Mucosa of descending colon (tissue), 3 donors: ENCODE measurements around the gene PTPRN2. TPM values are rescaled to one million over a fixed set of nuclear protein-coding genes. Genes with fewer than 3 reads are reported as not detected.

Source experiments
- ATAC-seq: fragments of 200-7000 bp; cut with Tn5 transposase; one replicate; pipeline ENCODE4 v1.9.1; 2020; ENCODE audit warnings: mild to moderate bottlenecking, moderate library complexity
- DNase-seq, 3 donors: peaks; one replicate each; pipeline ENCODE4 v3.0.0-alpha.2; 2020
- H3K36me3 ChIP-seq: fragments of 200-600 bp; one replicate; pipeline ENCODE4 v1.8.0; 2021; ENCODE audit warnings: low read depth, mild to moderate bottlenecking
- H3K4me1 ChIP-seq: fragments of 200-600 bp; one replicate; pipeline ENCODE4 v1.8.0; 2021; ENCODE audit warnings: low read depth, mild to moderate bottlenecking
- H3K4me3 ChIP-seq: fragments of 200-600 bp; one replicate; pipeline ENCODE4 v1.8.0; 2021; ENCODE audit warnings: mild to moderate bottlenecking
- H3K9me3 ChIP-seq: fragments of 200-600 bp; one replicate; pipeline ENCODE4 v1.8.0; 2021; ENCODE audit warnings: mild to moderate bottlenecking
- CTCF ChIP-seq: fragments of 200-600 bp; IDR thresholded peaks from one replicate; pipeline ENCODE4 v1.8.0; 2022; ENCODE audit warnings: antibody characterized with exemption, mild to moderate bottlenecking
- intact Hi-C, 2 donors: fragments of 100-400 bp; cut with DNase I in 1 of 2; cut with micrococcal nuclease in 1 of 2; formaldehyde crosslinking; loops; one replicate each; pipeline versions ENCODE4 v1.11.0 to v1.11.1; 2022; cut with DNase I, micrococcal nuclease
- total RNA-seq, 3 donors: library from RNA; stranded (reverse); fragmentation: NEBNext Ultra II Directional in 2 of 3; extraction: Animal tissue kit (Norgen Biotek cat#: 25700) in 2 of 3; gene quantifications; one replicate each; pipeline versions ENCODE4 v1.2.1 to v1.2.4, GENCODE V29; 2021 to 2023
- donor health status: DM: no; HTN: no; CAD: no; lungs with moderate emphysema.
- donor health status: DM: no; HTN: no; CAD: no.
- donor health status: DM: no; HTN: yes; CAD: no.

Gene PTPRN2
- total RNA-seq, 3 donors from 2014 or later = 12.5 to 28.0 (median 26.2) TPM

- TF ChIP-seq CTCF = no peak
- intact Hi-C loops = no loop called here
- peaks cover 27% of the 10 kb centered on the region for H3K4me1 ChIP-seq
- peak; percentile 58 for ATAC-seq
- no peak overlapping the region for H3K4me3 ChIP-seq
- no peaks in the 10 kb centered on the region for H3K36me3 ChIP-seq
- peak in 2 of 3 donors; percentile 54 to 57 for DNase-seq
- no peaks in the 10 kb centered on the region for H3K9me3 ChIP-seq
Measured at GRCh38 chr7:158585721-158586498, 1.7 kb downstream of the PTPRN2 start.

GRCh38 chr7:158584407-158584806 lies 3.2 kb downstream of the PTPRN2 start:
- no peak for ATAC-seq
- H3K4me1 ChIP-seq = peaks cover 27% of the 10 kb centered on the region
- intact Hi-C loops = no loop called here
- no peak for TF ChIP-seq CTCF
- no peak overlapping the region for H3K4me3 ChIP-seq
- DNase-seq = no peak
- no peaks in the 10 kb centered on the region for H3K36me3 ChIP-seq
- peaks cover 6% of the 10 kb centered on the region for H3K9me3 ChIP-seq

GRCh38 chr7:158583810-158584209 lies 3.8 kb downstream of the PTPRN2 start:
- ATAC-seq = no peak

GRCh38 chr7:158583143-158583542 lies 4.5 kb downstream of the PTPRN2 start:
- Histone ChIP-seq H3K4me3 (no peak overlapping the region), H3K9me3 (peaks cover 6% of the 10 kb centered on the region), H3K36me3 (no peaks in the 10 kb centered on the region), H3K4me1 (peaks cover 24% of the 10 kb centered on the region)
- ATAC-seq = no peak
- no peak for TF ChIP-seq CTCF
- intact Hi-C loops = no loop called here
- no peak for DNase-seq

More at GRCh38 chr7:158583810-158584209, 3.8 kb downstream of the PTPRN2 start:
- no peak for DNase-seq
- no peak overlapping the region for H3K4me3 ChIP-seq
- TF ChIP-seq CTCF = no peak
- peaks cover 6% of the 10 kb centered on the region for H3K9me3 ChIP-seq
- no peaks in the 10 kb centered on the region for H3K36me3 ChIP-seq
- intact Hi-C loops = no loop called here
- peaks cover 27% of the 10 kb centered on the region for H3K4me1 ChIP-seq

- H3K4me1 ChIP-seq = peaks cover 22% of the 10 kb centered on the region
- no peak overlapping the region for H3K4me3 ChIP-seq
- DNase-seq (no peak), ATAC-seq (peak; percentile 38)
- intact Hi-C loops = no loop called here
- H3K9me3 ChIP-seq = peaks cover 6% of the 10 kb centered on the region
- H3K36me3 ChIP-seq = no peaks in the 10 kb centered on the region
- TF ChIP-seq CTCF = no peak
Measured at GRCh38 chr7:158582089-158582456, 5.5 kb downstream of the PTPRN2 start.
